Testis (tissue), 3 donors: ENCODE measurements around the gene JADE2. TPM values are rescaled to one million over a fixed set of nuclear protein-coding genes. Genes with fewer than 3 reads are reported as not detected.

Experiments used
- DNase-seq: peaks from one replicate; pipeline ENCODE4 v3.0.0-alpha.2; 2019
- H3K27ac ChIP-seq, 2 donors: fragments of 200-600 bp; sonication (generic); one replicate each; pipeline ENCODE4 v1.5.1; 2019
- H3K27me3 ChIP-seq: fragments of 200-600 bp; sonication (generic); one replicate; pipeline ENCODE4 v1.5.1; 2019
- H3K36me3 ChIP-seq: fragments of 200-600 bp; sonication (generic); one replicate; pipeline ENCODE4 v1.5.1; 2017; ENCODE audit warnings: low read depth; ENCODE audit errors: missing control alignments
- H3K4me1 ChIP-seq: fragments of 200-600 bp; sonication (generic); one replicate; pipeline ENCODE4 v1.5.1; 2019
- H3K4me3 ChIP-seq, 2 donors: fragments of 200-600 bp; sonication (generic); one replicate each; pipeline ENCODE4 v1.5.1; 2017 to 2019
- H3K9me3 ChIP-seq: fragments of 200-600 bp; sonication (generic); one replicate; pipeline ENCODE4 v1.5.1; 2017
- POLR2A ChIP-seq: fragments of 450-650 bp; IDR thresholded peaks from one replicate; pipeline ENCODE4 v1.6.1; 2017; ENCODE audit warnings: antibody characterized with exemption, mild to moderate bottlenecking, moderate library complexity
- WGBS, 2 donors: methylation state at CpG; one replicate each; pipeline ENCODE4 v1.1.5; 2018; 5-methylcytosine and 5-hydroxymethylcytosine counted together
- intact Hi-C: fragments of 100-400 bp; cut with DNase I; formaldehyde crosslinking; loops from one replicate; pipeline ENCODE4 v1.15.1; 2023; ENCODE audit warnings: low total_unique reads
- polyA plus RNA-seq: library from polyadenylated mRNA; stranded (reverse); fragments of 350-450 nt; fragmentation: Illumina TruSeq; extraction: RNeasy Lipid Tissue Mini Kit (QIAGEN cat#74804); gene quantifications from one replicate; pipeline ENCODE4 v1.2.3, GENCODE V29; 2014; ENCODE audit warnings: low read depth, low replicate concordance; ENCODE audit not compliant: insufficient read depth
- total RNA-seq, 2 donors: library from RNA; depleted of rRNA; stranded (reverse); fragments of >200 nt; gene quantifications; one replicate each; pipeline ENCODE4 v1.2.3, GENCODE V29; 2016
- TF ChIP-seq, protein P1 (sequence below), 3 experiments: fragments of 450-650 bp in 2 of 3; fragments of 200-600 bp in 1 of 3; sonication (generic) in 1 of 3; IDR thresholded peaks; one replicate each; pipeline ENCODE4 v1.5.1; 2016 to 2019; ENCODE audit warnings: antibody characterized with exemption in 3 of 3, mild to moderate bottlenecking in 2 of 3, moderate library complexity in 1 of 3

JADE2 gene
- total and polyA plus RNA-seq, 3 donors from 2014 or later: 26.0 to 67.2 (median 54.5) TPM

DNA sequence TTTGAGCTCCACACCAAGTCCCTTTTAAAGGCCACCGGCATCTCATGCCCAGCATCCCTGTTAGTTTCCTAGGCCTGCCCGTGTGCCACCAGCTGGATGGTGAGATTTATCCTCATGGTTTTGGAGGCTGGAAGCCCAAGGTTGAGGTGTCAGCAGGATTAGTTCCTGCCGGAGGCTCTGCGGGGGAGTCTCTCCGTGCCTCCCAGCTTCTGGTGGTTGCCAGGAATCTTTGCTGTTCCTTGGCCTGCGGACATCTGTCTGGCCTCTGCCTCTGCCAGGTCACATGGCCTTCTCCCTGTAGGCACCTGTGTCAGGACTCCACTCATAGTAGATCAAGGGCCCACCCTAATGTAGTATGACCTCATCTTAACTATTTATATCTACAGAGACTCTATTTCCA is 45.4 kb downstream of the JADE2 start:
- H3K4me1 ChIP-seq: peaks cover 49% of the 10 kb centered on the region

DNA sequence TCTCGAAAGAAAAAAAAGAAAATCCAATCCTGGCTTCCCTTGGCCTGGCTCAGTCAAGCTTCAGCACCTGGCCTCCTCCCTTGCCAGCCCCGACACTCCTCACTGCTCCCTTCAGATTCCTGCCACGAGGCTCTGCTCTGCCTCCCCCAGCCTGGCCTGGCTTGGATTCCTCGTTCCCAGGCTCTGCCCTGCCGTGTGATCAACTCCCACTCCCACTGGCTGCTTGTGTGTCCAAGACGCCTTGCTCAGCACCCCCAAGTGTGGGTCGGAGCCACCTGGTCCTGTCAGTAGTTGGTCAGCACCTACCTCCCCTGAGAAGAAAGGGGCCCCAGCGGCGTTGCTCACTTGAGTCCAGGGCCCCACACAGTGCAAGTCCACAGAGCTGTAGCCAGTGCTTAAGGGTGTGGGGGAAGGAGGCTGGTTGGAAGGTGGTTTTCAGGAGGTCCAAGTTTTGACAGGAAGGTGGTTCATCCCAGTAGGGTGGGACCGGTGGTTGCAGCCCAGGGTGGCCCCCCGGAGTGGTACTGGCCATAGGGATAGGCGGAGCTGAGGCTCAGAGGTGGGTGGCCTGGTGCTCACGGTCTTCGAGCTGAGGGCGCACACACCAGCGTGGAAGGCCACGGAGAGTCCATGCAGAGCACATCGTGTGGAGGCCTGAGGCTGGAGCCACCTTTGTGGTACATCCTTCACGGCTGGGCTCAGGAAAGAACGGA is 46.4 kb downstream of the JADE2 start:
- Histone ChIP-seq H3K4me3 (no peak overlapping the region), H3K9me3 (no peaks in the 10 kb centered on the region), H3K27ac (no peak overlapping the region), H3K36me3 (no peaks in the 10 kb centered on the region), H3K4me1 (peaks cover 43% of the 10 kb centered on the region), H3K27me3 (no peaks in the 10 kb centered on the region)
- WGBS, 2 donors: 80 to 88% methylated on average over 12 to 20 of the region's 20 CpGs
- intact Hi-C loops: no loop called here
- no peak for TF ChIP-seq POLR2A
- TF ChIP-seq, protein P1, sequence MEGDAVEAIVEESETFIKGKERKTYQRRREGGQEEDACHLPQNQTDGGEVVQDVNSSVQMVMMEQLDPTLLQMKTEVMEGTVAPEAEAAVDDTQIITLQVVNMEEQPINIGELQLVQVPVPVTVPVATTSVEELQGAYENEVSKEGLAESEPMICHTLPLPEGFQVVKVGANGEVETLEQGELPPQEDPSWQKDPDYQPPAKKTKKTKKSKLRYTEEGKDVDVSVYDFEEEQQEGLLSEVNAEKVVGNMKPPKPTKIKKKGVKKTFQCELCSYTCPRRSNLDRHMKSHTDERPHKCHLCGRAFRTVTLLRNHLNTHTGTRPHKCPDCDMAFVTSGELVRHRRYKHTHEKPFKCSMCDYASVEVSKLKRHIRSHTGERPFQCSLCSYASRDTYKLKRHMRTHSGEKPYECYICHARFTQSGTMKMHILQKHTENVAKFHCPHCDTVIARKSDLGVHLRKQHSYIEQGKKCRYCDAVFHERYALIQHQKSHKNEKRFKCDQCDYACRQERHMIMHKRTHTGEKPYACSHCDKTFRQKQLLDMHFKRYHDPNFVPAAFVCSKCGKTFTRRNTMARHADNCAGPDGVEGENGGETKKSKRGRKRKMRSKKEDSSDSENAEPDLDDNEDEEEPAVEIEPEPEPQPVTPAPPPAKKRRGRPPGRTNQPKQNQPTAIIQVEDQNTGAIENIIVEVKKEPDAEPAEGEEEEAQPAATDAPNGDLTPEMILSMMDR (IDR thresholded peaks at IDR 0.05): no peak
- DNase-seq: peak; percentile 78

More for the DNA sequence above, 45.4 kb downstream of the JADE2 start:
- TF ChIP-seq, protein P1 (IDR thresholded peaks at IDR 0.05): no peak
- TF ChIP-seq POLR2A: no peak
- 55 to 63% methylated on average over 3 to 6 of the region's 6 CpGs for WGBS, 2 donors
- Histone ChIP-seq H3K4me3 (no peak overlapping the region), H3K36me3 (no peaks in the 10 kb centered on the region), H3K27me3 (no peaks in the 10 kb centered on the region), H3K27ac (no peak overlapping the region), H3K9me3 (no peaks in the 10 kb centered on the region)
- peak; percentile 55 for DNase-seq
- intact Hi-C loops: no loop called here

DNA sequence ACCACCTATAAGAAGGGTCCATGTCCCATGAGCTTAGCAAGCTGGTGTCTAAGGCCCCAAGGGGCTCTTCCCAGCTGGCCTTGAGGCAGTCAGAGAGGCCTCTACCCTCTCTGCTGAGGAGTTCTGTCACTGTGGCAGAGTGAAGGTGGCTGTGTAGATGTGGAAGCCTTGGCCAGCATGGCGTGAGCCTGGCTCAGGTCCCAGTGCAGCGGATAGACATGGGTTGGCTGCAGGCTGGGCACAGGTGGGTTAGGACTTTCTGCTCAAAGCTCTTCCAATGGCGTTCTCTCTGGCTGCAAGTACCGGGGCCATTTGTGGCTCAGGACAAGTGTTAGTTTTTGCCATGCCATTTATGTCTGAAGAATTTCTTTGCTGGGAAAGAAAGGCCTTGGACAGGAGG is 47.3 kb downstream of the JADE2 start:
- intact Hi-C loops: no loop called here
- TF ChIP-seq, protein P1 (IDR thresholded peaks at IDR 0.05): no peak
- no peak for TF ChIP-seq POLR2A
- H3K4me1 ChIP-seq: peaks cover 34% of the 10 kb centered on the region
- H3K27ac ChIP-seq: no peak overlapping the region
- WGBS, 2 donors: 87 to 95% methylated on average over 4 of the region's 4 CpGs
- no peaks in the 10 kb centered on the region for H3K27me3 ChIP-seq
- H3K36me3 ChIP-seq: no peaks in the 10 kb centered on the region
- DNase-seq: no peak
- no peak overlapping the region for H3K4me3 ChIP-seq
- no peaks in the 10 kb centered on the region for H3K9me3 ChIP-seq

DNA sequence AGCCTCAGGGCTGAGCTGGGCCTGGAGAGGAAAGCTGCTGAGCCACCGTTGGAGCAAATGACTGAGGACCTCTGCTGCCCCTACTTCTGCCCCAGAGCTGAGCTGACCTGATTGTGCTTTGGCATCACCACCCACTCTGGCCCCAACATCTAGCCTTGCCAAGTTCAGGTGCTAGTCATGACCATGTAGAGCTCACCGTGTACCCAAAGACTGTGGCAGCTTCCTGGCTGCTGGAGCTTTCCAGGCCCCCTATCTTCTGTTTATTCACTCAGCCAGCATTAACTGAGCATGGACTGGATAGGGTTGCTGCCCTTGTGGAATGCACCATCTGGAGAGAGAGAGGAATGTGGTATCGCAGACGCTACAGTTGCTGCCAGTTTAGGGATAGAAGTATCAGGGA is 49.1 kb downstream of the JADE2 start:
- Histone ChIP-seq H3K4me1 (peaks cover 18% of the 10 kb centered on the region), H3K9me3 (no peaks in the 10 kb centered on the region), H3K27ac (no peak overlapping the region), H3K27me3 (no peaks in the 10 kb centered on the region), H3K36me3 (no peaks in the 10 kb centered on the region), H3K4me3 (no peak overlapping the region)
- 52 to 73% methylated on average over 2 to 4 of the region's 4 CpGs for WGBS, 2 donors
- intact Hi-C loops: no loop called here
- TF ChIP-seq POLR2A: no peak
- TF ChIP-seq, protein P1 (IDR thresholded peaks at IDR 0.05): no peak
- no peak for DNase-seq

DNA sequence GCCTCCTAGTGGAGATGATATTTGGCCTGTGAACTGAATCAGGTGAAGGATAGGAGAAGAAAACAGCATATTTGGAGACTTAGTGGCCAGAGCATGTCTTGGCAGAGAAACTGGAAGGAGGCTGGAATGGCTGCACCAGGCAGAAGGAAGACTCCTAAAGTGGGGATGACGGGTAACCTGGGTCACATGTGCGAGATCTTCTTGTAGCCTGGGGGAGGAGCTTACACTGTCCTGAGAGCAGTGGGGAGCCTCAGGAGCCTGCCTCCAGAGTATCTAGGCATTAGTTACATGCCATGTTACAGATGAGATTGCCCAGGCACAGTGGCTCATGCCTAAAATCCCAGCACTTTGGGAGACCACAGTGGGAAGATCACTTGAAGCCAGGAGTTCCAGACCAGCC is 49.8 kb downstream of the JADE2 start:
- DNase-seq: no peak
- Histone ChIP-seq H3K4me3 (no peak overlapping the region), H3K4me1 (peaks cover 16% of the 10 kb centered on the region), H3K9me3 (no peaks in the 10 kb centered on the region), H3K27me3 (no peaks in the 10 kb centered on the region), H3K27ac (no peak overlapping the region), H3K36me3 (no peaks in the 10 kb centered on the region)
- WGBS, 2 donors: 56 to 68% methylated on average over 2 of the region's 2 CpGs
- no peak for TF ChIP-seq POLR2A
- TF ChIP-seq, protein P1 (IDR thresholded peaks at IDR 0.05): no peak
- intact Hi-C loops: no loop called here
